B cell (primary cell): ENCODE results near the gene MYOF. TPM values are rescaled to one million over a fixed set of nuclear protein-coding genes. Genes with fewer than 3 reads are reported as not detected.

Experiments used
- ATAC-seq: fragments of 200-7000 bp; cut with Tn5 transposase; one replicate; pipeline ENCODE4 v1.10.0; 2021; ENCODE audit warnings: low read depth, mild to moderate bottlenecking, moderate number of reproducible peaks, moderate library complexity
- CTCF ChIA-PET: fragments of 350-600 bp; sonication (Branson Sonifier 250); formaldehyde crosslinking; loops from one replicate; lab custom pipeline; 2021; ENCODE audit warnings: antibody characterized with exemption, inconsistent platforms; lab: Charles Lee
- POLR2A ChIA-PET: fragments of 350-600 bp; sonication (Branson Sonifier 250); formaldehyde crosslinking; loops from one replicate; lab custom pipeline; 2021; ENCODE audit warnings: antibody characterized with exemption; lab: Charles Lee
- DNase-seq: peaks from one replicate; pipeline ENCODE4 v3.0.0; 2013
- H2AFZ ChIP-seq: 2 replicates; pipeline ENCODE4 v1.6.1; 2012; ENCODE audit warnings: mild to moderate bottlenecking, low read depth, low read length; ENCODE audit not compliant: insufficient read depth, poor library complexity, severe bottlenecking
- H3K27ac ChIP-seq, 2 donors: 1 replicate in 1 of 2; 2 replicates in 1 of 2; pipeline ENCODE4 v1.5.1; 2012 to 2013; ENCODE audit warnings: low read length in 2 of 2, mild to moderate bottlenecking in 2 of 2, moderate library complexity in 1 of 2
- H3K27me3 ChIP-seq, 4 experiments: fragments of 200-600 bp in 1 of 4; sonication (generic) in 1 of 4; replicated peaks in 1 of 4; 1 replicate in 2 of 4; 2 replicates in 2 of 4; pipeline versions ENCODE4 v1.6.1 to v1.7.0; 2013 to 2016; ENCODE audit warnings: low read length in 3 of 4, mild to moderate bottlenecking in 2 of 4, mixed read lengths in 1 of 4, moderate library complexity in 1 of 4; ENCODE audit not compliant: insufficient read depth in 4 of 4, control insufficient read depth in 3 of 4; ENCODE audit errors: control extremely low read depth in 1 of 4
- H3K36me3 ChIP-seq, 2 experiments: replicated peaks in 1 of 2; 1 replicate in 1 of 2; 2 replicates in 1 of 2; pipeline versions ENCODE4 v1.6.1 to v1.7.1; 2013; ENCODE audit warnings: low read length in 1 of 2; ENCODE audit not compliant: insufficient read depth in 2 of 2, control insufficient read depth in 1 of 2; ENCODE audit errors: control extremely low read depth in 1 of 2, extremely low read depth in 1 of 2
- H3K4me1 ChIP-seq, 2 donors: fragments of 200-600 bp in 1 of 2; sonication (generic) in 1 of 2; 1 replicate in 1 of 2; 2 replicates in 1 of 2; pipeline versions ENCODE4 v1.5.1 to v1.6.1; 2013 to 2017; ENCODE audit warnings: low read length in 2 of 2; ENCODE audit not compliant: control insufficient read depth in 2 of 2, insufficient read depth in 2 of 2
- H3K4me2 ChIP-seq: replicated peaks from 2 replicates; pipeline ENCODE3; 2012; ENCODE audit warnings: mild to moderate bottlenecking, low read depth, low read length; ENCODE audit not compliant: poor library complexity, severe bottlenecking
- H3K4me3 ChIP-seq, 5 experiments: fragments of 200-600 bp in 1 of 5; sonication (generic) in 1 of 5; 1 replicate in 3 of 5; 2 replicates in 2 of 5; pipeline versions ENCODE4 v1.5.1 to v1.7.0; 2011 to 2016; ENCODE audit warnings: low read length in 4 of 5, mild to moderate bottlenecking in 4 of 5, low read depth in 2 of 5, control low read depth in 1 of 5, moderate library complexity in 1 of 5; ENCODE audit not compliant: insufficient read depth in 1 of 5; ENCODE audit errors: control extremely low read depth in 1 of 5, extremely low read depth in 1 of 5
- H3K79me2 ChIP-seq: fragments of 200-600 bp; sonication (generic); one replicate; pipeline ENCODE4 v1.6.0; 2016; ENCODE audit warnings: low read length; ENCODE audit not compliant: control insufficient read depth, insufficient read depth
- H3K9ac ChIP-seq: fragments of 200-600 bp; sonication (generic); 2 replicates; pipeline ENCODE4 v1.6.1; 2017; ENCODE audit warnings: mild to moderate bottlenecking, low read length, moderate library complexity
- H3K9me3 ChIP-seq, 3 donors: one replicate each; pipeline versions ENCODE4 v1.6.1 to v1.7.1; 2013; ENCODE audit warnings: low read length in 2 of 3; ENCODE audit not compliant: control insufficient read depth in 2 of 3, insufficient read depth in 1 of 3; ENCODE audit errors: control extremely low read depth in 1 of 3
- H4K20me1 ChIP-seq: 2 replicates; pipeline ENCODE4 v1.6.0; 2012; ENCODE audit warnings: mild to moderate bottlenecking, low read length; ENCODE audit not compliant: insufficient read depth, control insufficient read depth, poor library complexity, severe bottlenecking
- H3K27ac Mint-ChIP-seq: one replicate; pipeline ENCODE4 v1.8.0; 2021; ENCODE audit warnings: mixed read lengths
- H3K27me3 Mint-ChIP-seq: one replicate; pipeline ENCODE4 v1.8.0; 2021; ENCODE audit warnings: mixed read lengths
- H3K4me1 Mint-ChIP-seq: one replicate; pipeline ENCODE4 v1.8.0; 2021; ENCODE audit warnings: mixed read lengths
- H3K4me3 Mint-ChIP-seq: one replicate; pipeline ENCODE4 v1.8.0; 2021; ENCODE audit warnings: mixed read lengths
- H3K9me3 Mint-ChIP-seq: one replicate; pipeline ENCODE4 v1.8.0; 2022; ENCODE audit warnings: mixed read lengths; ENCODE audit not compliant: insufficient read depth
- CTCF ChIP-seq: fragments of 200-600 bp; IDR thresholded peaks from one replicate; pipeline ENCODE4 v1.8.0; 2022; ENCODE audit warnings: antibody characterized with exemption, mild to moderate bottlenecking
- EZH2 ChIP-seq: IDR thresholded peaks from 2 replicates; pipeline ENCODE4 v1.6.1; 2012; ENCODE audit warnings: borderline replicate concordance, low read depth, mild to moderate bottlenecking, moderate library complexity, low read length; ENCODE audit not compliant: insufficient read depth, poor library complexity, severe bottlenecking
- WGBS: methylation state at CpG from one replicate; pipeline ENCODE4 v1.1.5; 2013; ENCODE audit warnings: missing lambda C conversion rate; ENCODE audit not compliant: insufficient coverage; 5-methylcytosine and 5-hydroxymethylcytosine counted together
- intact Hi-C: fragments of 100-400 bp; cut with micrococcal nuclease; formaldehyde crosslinking; loops from one replicate; pipeline ENCODE4 v1.10.0; 2022
- polyA plus RNA-seq: library from polyadenylated mRNA; depleted of rRNA; stranded (reverse); fragments of >200 nt; gene quantifications from 2 replicates; pipeline ENCODE4 v1.2.3, GENCODE V29; 2012
- total RNA-seq, 2 donors: library from RNA; stranded (reverse); fragments of 120-200 nt in 1 of 2; gene quantifications; 1 replicate in 1 of 2; 2 replicates in 1 of 2; pipeline versions ENCODE4 v1.2.3 to v1.2.4, GENCODE V29; 2013 to 2022

MYOF gene
- total and polyA plus RNA-seq, 2 donors (not counting 1 experiment from before 2014, with no cell fraction given), result 0.07 to 0.18 TPM

DNA sequence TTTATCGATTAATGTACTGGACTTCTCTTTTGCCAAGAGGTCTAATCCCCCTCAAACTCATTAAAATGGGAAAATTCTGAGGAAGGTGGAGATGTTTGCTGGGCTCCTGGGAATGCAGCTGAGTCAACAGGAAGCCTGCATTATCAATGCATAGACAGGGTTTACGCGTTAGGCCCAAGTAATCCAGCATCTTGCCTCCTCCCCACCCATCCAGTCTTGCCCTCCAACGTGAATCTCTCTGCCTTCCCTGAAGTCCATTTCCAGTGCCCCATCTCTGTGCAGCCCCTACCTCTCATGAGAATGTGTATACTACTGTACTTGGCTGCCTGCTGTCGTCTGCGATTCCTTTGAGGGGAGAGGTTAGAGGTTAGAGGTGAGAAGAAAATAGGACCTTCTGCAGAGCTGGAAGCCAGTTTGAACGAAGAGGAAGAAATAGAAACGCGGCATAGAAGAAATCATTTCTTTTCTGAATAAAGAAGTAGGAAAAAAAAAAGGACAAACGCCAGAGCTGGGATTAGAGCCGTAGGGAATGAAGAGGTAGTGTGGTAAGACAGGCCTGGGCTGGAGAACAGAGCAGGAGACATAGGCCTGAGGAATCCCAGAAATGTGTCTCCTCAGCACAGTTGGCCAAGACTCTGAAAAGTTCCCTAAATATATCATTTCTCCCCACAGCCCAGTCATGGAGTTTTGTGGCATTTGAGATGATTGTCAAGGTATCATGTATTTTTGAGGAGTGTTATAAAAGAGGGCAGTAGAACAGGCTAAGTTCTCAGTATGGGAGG lies 75.6 kb downstream of the MYOF start:
- TF ChIP-seq CTCF (no peak), EZH2 (no peak)
- no peaks in the 10 kb centered on the region for H3K9me3 ChIP-seq
- no peak for DNase-seq
- no peak overlapping the region for H3K4me3 ChIP-seq
- H3K4me2 ChIP-seq, result no peak overlapping the region
- Mint-ChIP-seq H3K27ac (no peak overlapping the region), H3K9me3 (no peaks in the 10 kb centered on the region), H3K27me3 (peaks cover 7% of the 10 kb centered on the region), H3K4me1 (peaks cover 1% of the 10 kb centered on the region), H3K4me3 (no peak overlapping the region)
- H3K79me2 ChIP-seq, result no peaks in the 10 kb centered on the region
- ChIA-PET POLR2A (no interaction called here), CTCF (no interaction called here)
- WGBS, result 95% methylated on average over 9 of the region's 11 CpGs
- no peaks in the 10 kb centered on the region for H4K20me1 ChIP-seq
- no peaks in the 10 kb centered on the region for H3K36me3 ChIP-seq
- intact Hi-C loops, result no loop called here
- no peaks in the 10 kb centered on the region for H3K4me1 ChIP-seq
- H3K27me3 ChIP-seq, result no peaks in the 10 kb centered on the region
- no peak overlapping the region for H2AFZ ChIP-seq
- H3K9ac ChIP-seq, result no peak overlapping the region
- no peak overlapping the region for H3K27ac ChIP-seq
- no peak for ATAC-seq

GRCh38 chr10:93404048-93404354 lies 78.1 kb downstream of the MYOF start:
- H3K27ac Mint-ChIP-seq, result no peak overlapping the region
- H2AFZ ChIP-seq, result no peak overlapping the region
- no peak overlapping the region for H3K4me2 ChIP-seq
- no peak for DNase-seq
- no peaks in the 10 kb centered on the region for H3K27me3 ChIP-seq
- no peak overlapping the region for H3K9ac ChIP-seq
- TF ChIP-seq CTCF, result no peak
- no peak for TF ChIP-seq EZH2
- ChIA-PET CTCF (interaction anchor here (2.8 kb wide), 1 partner anchor 27 kb away, joined by 10 read pairs; no protein-coding TSS in a partner anchor), POLR2A (no interaction called here)
- no peak overlapping the region for H3K4me3 Mint-ChIP-seq
- no peaks in the 10 kb centered on the region for H3K36me3 ChIP-seq
- H3K27me3 Mint-ChIP-seq, result peaks cover 10% of the 10 kb centered on the region
- no peaks in the 10 kb centered on the region for H3K79me2 ChIP-seq
- H3K4me1 ChIP-seq, result no peaks in the 10 kb centered on the region
- no peaks in the 10 kb centered on the region for H4K20me1 ChIP-seq
- H3K9me3 ChIP-seq, result no peaks in the 10 kb centered on the region
- ATAC-seq, result no peak
- H3K27ac ChIP-seq, result no peak overlapping the region
- H3K4me1 Mint-ChIP-seq, result no peaks in the 10 kb centered on the region
- intact Hi-C loops, result no loop called here
- H3K9me3 Mint-ChIP-seq, result no peaks in the 10 kb centered on the region
- H3K4me3 ChIP-seq, result no peak overlapping the region
- WGBS, result no CpG with 5 or more reads among the region's 3 CpGs
